Adipocyte (in vitro differentiated cells): ENCODE measurements around the gene OR5M11.

Experiments
- DNase-seq: peaks from one replicate; pipeline ENCODE4 v3.0.0-alpha.2; 2015; ENCODE audit warnings: low read depth
- H3K27me3 ChIP-seq: replicated peaks from 2 replicates; pipeline ENCODE4 v1.7.0; 2013; ENCODE audit warnings: mild to moderate bottlenecking, low read length, moderate library complexity; ENCODE audit not compliant: control insufficient read depth, insufficient read depth
- H3K36me3 ChIP-seq: 2 replicates; pipeline ENCODE4 v1.7.0; 2013; ENCODE audit warnings: low read length, mild to moderate bottlenecking, moderate library complexity; ENCODE audit not compliant: control insufficient read depth, insufficient read depth, severe bottlenecking
- H3K4me1 ChIP-seq: 2 replicates; pipeline ENCODE4 v1.7.0; 2013; ENCODE audit warnings: mild to moderate bottlenecking, low read length, moderate library complexity; ENCODE audit not compliant: control insufficient read depth, insufficient read depth
- H3K4me3 ChIP-seq: 2 replicates; pipeline ENCODE4 v1.7.0; 2013; ENCODE audit warnings: mild to moderate bottlenecking, low read length, moderate library complexity
- H3K9ac ChIP-seq: 2 replicates; pipeline ENCODE4 v1.7.0; 2013; ENCODE audit warnings: mild to moderate bottlenecking, low read length, moderate library complexity
- H3K9me3 ChIP-seq: 2 replicates; pipeline ENCODE4 v1.7.0; 2013; ENCODE audit warnings: mild to moderate bottlenecking, low read length, moderate library complexity; ENCODE audit not compliant: control insufficient read depth

The OR5M11 gene

GRCh38 chr11:56509439-56509838 is 33.6 kb downstream of the OR5M11 start:
- DNase-seq, result no peak
- Histone ChIP-seq H3K4me1 (no peaks in the 10 kb centered on the region), H3K9ac (no peak overlapping the region), H3K9me3 (no peaks in the 10 kb centered on the region), H3K36me3 (no peaks in the 10 kb centered on the region), H3K27me3 (no peaks in the 10 kb centered on the region), H3K4me3 (no peak overlapping the region)

- Histone ChIP-seq H3K27me3 (no peaks in the 10 kb centered on the region), H3K36me3 (no peaks in the 10 kb centered on the region), H3K4me1 (no peaks in the 10 kb centered on the region), H3K4me3 (no peak overlapping the region), H3K9ac (no peak overlapping the region), H3K9me3 (no peaks in the 10 kb centered on the region)
- no peak for DNase-seq
These were observed 46.0 kb downstream of the OR5M11 start for GRCh38 chr11:56497010-56497409.

GRCh38 chr11:56495117-56495516 is 47.9 kb downstream of the OR5M11 start:
- H3K4me1 ChIP-seq, result no peaks in the 10 kb centered on the region
- H3K9ac ChIP-seq, result no peak overlapping the region
- no peaks in the 10 kb centered on the region for H3K27me3 ChIP-seq
- H3K9me3 ChIP-seq, result no peaks in the 10 kb centered on the region
- no peaks in the 10 kb centered on the region for H3K36me3 ChIP-seq
- H3K4me3 ChIP-seq, result no peak overlapping the region
- DNase-seq, result no peak
